Glutamatergic neuron (in vitro differentiated cells): ENCODE results near the gene PRKAG3. TPM values are rescaled to one million over a fixed set of nuclear protein-coding genes. Genes with fewer than 3 reads are reported as not detected.

Source experiments
- DNase-seq: peaks from one replicate; pipeline ENCODE4 v3.0.0; 2022
- H3K27ac Mint-ChIP-seq: one replicate; pipeline ENCODE4 v1.8.0; 2020; ENCODE audit warnings: mild to moderate bottlenecking, mixed read lengths, inconsistent platforms; ENCODE audit not compliant: unreplicated experiment
- H3K27me3 Mint-ChIP-seq: one replicate; pipeline ENCODE4 v1.8.0; 2020; ENCODE audit warnings: mild to moderate bottlenecking, moderate library complexity, mixed read lengths, inconsistent platforms; ENCODE audit not compliant: unreplicated experiment
- H3K36me3 Mint-ChIP-seq: one replicate; pipeline ENCODE4 v1.8.0; 2020; ENCODE audit warnings: mild to moderate bottlenecking, mixed read lengths, inconsistent platforms; ENCODE audit not compliant: unreplicated experiment
- H3K4me1 Mint-ChIP-seq: one replicate; pipeline ENCODE4 v1.8.0; 2020; ENCODE audit warnings: mild to moderate bottlenecking, low read depth, mixed read lengths, inconsistent platforms; ENCODE audit not compliant: unreplicated experiment
- H3K4me3 Mint-ChIP-seq: one replicate; pipeline ENCODE4 v1.8.0; 2020; ENCODE audit warnings: mild to moderate bottlenecking, mixed read lengths, inconsistent platforms; ENCODE audit not compliant: unreplicated experiment
- H3K9me3 Mint-ChIP-seq: one replicate; pipeline ENCODE4 v1.8.0; 2020; ENCODE audit warnings: mild to moderate bottlenecking, moderate library complexity, mixed read lengths, inconsistent platforms; ENCODE audit not compliant: unreplicated experiment
- CTCF ChIP-seq: fragments of 200-600 bp; sonication (generic); IDR thresholded peaks from one replicate; pipeline ENCODE4 v1.5.0; 2021; ENCODE audit not compliant: partially characterized antibody, unreplicated experiment
- total RNA-seq: library from RNA; stranded (reverse); fragmentation: NEBNext Ultra II Directional; extraction: Animal tissue kit (Norgen Biotek cat#: 25700); gene quantifications from one replicate; pipeline ENCODE4 v1.2.1, GENCODE V29; 2021; ENCODE audit not compliant: unreplicated experiment

PRKAG3 gene
- total RNA-seq, 1 donor from 2014 or later: not detected

DNA sequence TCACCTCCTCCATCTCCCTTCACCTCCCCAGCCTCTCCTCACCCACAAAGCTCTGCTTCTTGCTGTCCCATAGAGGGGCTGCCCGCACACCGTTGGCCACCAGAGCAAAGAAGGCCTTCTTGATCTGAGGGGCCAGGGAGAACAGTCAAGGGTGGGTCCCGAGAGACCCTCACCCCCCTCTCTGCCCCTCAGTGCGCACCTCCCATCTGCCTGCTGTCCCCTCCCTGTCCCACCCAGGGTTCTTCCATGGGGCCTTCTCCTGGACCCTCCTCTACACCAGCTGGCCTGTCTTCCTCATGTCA lies 3.2 kb downstream of the PRKAG3 start:
- Mint-ChIP-seq H3K36me3 (no peaks in the 10 kb centered on the region), H3K27me3 (peaks cover 1% of the 10 kb centered on the region), H3K4me3 (no peak overlapping the region), H3K4me1 (no peaks in the 10 kb centered on the region), H3K9me3 (peaks cover 2% of the 10 kb centered on the region), H3K27ac (no peak overlapping the region)
- no peak for DNase-seq
- TF ChIP-seq CTCF: no peak

- no peak for TF ChIP-seq CTCF
- Mint-ChIP-seq H3K4me1 (no peaks in the 10 kb centered on the region), H3K9me3 (peaks cover 2% of the 10 kb centered on the region), H3K4me3 (no peak overlapping the region), H3K36me3 (no peaks in the 10 kb centered on the region), H3K27me3 (peaks cover 1% of the 10 kb centered on the region), H3K27ac (no peak overlapping the region)
- DNase-seq: no peak
Measured at GRCh38 chr2:218827701-218828476, 3.7 kb downstream of the PRKAG3 start.

DNA sequence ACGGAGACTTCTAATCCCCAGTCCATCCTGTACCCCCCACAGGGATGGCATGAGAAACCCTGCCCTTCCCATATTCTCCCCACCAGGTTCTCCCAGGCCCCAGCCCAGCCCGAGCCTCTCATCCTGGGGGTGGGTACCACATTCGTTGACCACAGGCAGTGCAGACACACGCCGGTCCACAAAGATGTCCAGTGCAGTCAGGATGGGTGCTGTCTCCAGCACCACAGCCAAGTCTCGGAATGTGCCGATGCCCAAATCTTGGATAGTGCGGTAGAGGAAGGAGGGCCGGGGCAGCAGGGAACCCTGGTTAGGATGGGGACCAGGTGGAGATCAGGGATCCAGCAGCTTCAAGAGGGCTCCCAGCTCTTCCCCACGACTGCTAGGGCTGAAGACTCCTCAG lies 4.8 kb downstream of the PRKAG3 start:
- H3K36me3 Mint-ChIP-seq: no peaks in the 10 kb centered on the region
- no peak overlapping the region for H3K27ac Mint-ChIP-seq
- no peak for TF ChIP-seq CTCF
- H3K27me3 Mint-ChIP-seq: peaks cover 1% of the 10 kb centered on the region
- peaks cover 3% of the 10 kb centered on the region for H3K4me1 Mint-ChIP-seq
- H3K9me3 Mint-ChIP-seq: peaks cover 2% of the 10 kb centered on the region
- DNase-seq: no peak
- H3K4me3 Mint-ChIP-seq: no peak overlapping the region

DNA sequence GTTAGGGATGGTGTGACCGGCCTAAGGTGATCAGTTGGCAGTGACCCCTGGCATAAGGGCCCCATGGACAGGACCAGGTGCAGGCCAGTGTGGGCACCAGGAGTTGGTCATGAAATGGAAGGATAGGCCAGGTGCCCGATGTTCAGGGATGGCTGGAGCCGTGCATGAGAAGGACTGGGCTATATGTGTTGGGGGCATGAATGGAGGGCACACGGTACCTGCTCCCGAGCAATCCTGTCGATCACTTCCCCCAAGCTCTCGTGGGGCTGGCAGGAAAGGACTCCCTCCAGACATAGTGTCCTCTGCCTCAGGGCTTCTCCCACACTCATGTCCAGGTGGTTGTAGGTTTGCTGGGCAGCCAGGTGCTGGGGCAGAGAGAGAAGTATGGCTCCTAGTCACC lies 7.6 kb downstream of the PRKAG3 start:
- H3K36me3 Mint-ChIP-seq: no peaks in the 10 kb centered on the region
- no peak for TF ChIP-seq CTCF
- no peak for DNase-seq
- H3K4me3 Mint-ChIP-seq: no peak overlapping the region
- H3K4me1 Mint-ChIP-seq: peaks cover 3% of the 10 kb centered on the region
- H3K27ac Mint-ChIP-seq: no peak overlapping the region
- no peaks in the 10 kb centered on the region for H3K9me3 Mint-ChIP-seq
- H3K27me3 Mint-ChIP-seq: peaks cover 1% of the 10 kb centered on the region

DNA sequence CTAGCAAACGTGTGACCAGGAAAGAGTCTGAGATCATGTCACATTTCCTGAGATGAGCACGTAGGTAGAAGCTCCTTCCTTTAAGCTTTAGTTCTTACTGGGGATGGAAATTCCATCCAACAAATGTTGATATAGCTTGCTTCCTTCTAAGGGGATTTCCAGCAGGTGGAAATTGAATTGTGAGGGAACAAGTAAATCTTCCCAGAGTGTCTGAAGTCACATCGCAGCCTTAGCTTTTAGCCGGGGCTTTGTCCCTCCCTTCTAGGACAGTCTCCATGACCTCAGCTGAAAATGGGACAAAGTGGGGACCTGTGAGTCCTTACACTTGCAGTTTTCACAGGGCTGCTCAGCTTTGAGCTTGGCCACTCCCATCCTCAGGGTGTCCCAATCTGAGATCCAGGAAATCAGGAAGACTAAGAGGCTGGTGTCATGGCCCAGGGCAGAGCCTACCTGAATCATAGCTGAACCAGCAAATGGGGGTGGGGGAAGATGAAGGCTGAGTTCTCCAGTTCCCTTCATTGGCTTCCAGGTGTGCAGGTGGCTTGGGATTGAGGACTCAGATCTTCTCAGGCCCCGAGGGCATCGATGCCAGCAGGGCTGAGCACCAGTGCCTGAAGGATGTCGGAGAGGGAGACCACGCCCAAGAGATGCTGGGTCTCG lies 8.3 kb downstream of the PRKAG3 start:
- H3K36me3 Mint-ChIP-seq: no peaks in the 10 kb centered on the region
- no peak for TF ChIP-seq CTCF
- H3K4me1 Mint-ChIP-seq: peaks cover 3% of the 10 kb centered on the region
- H3K27me3 Mint-ChIP-seq: no peaks in the 10 kb centered on the region
- H3K9me3 Mint-ChIP-seq: no peaks in the 10 kb centered on the region
- H3K27ac Mint-ChIP-seq: no peak overlapping the region
- DNase-seq: no peak
- no peak overlapping the region for H3K4me3 Mint-ChIP-seq
